ENCODE data around the gene BOLA3.
"Not testable (repeated sequence)": the region's sequence is repeated elsewhere in the genome, so short reads cannot be mapped to it uniquely, and the experiment has no call there.

Gene BOLA3

GRCh38 chr2:74147727-74148456 is at the start of gene BOLA3:
Gene BOLA3 (minus strand): TSS chr2:74147912. CDS start chr2:74147874, 38 bp downstream.
- peak within 1 kb of the TSS; percentile 87 for H3K4me3 ChIP-seq (ENCODE audit: low read depth, low read length)

- H3K4me3 ChIP-seq (ENCODE audit: low read depth, low read length), result no peak overlapping the region
Observed at GRCh38 chr2:74197049-74197448, 49.3 kb upstream of the BOLA3 start.

GRCh38 chr2:74194799-74195198 is 47.1 kb upstream of the BOLA3 start:
- no peak overlapping the region for H3K4me3 ChIP-seq (ENCODE audit: low read depth, low read length)

- no peak overlapping the region for H3K4me3 ChIP-seq (ENCODE audit: low read depth, low read length)
Observed at GRCh38 chr2:74191596-74192380, 44.1 kb upstream of the BOLA3 start.

GRCh38 chr2:74188696-74189095 is 41.0 kb upstream of the BOLA3 start:
- no peak overlapping the region for H3K4me3 ChIP-seq (ENCODE audit: low read depth, low read length)

GRCh38 chr2:74188018-74188601 is 40.4 kb upstream of the BOLA3 start:
- H3K4me3 ChIP-seq (ENCODE audit: low read depth, low read length), result no peak overlapping the region

GRCh38 chr2:74186706-74187105 is 39.0 kb upstream of the BOLA3 start:
- H3K4me3 ChIP-seq (ENCODE audit: low read depth, low read length), result not testable (repeated sequence)

GRCh38 chr2:74186038-74186437 is 38.3 kb upstream of the BOLA3 start:
- no peak overlapping the region for H3K4me3 ChIP-seq (ENCODE audit: low read depth, low read length)

GRCh38 chr2:74183878-74184277 is 36.2 kb upstream of the BOLA3 start:
- no peak overlapping the region for H3K4me3 ChIP-seq (ENCODE audit: low read depth, low read length)

GRCh38 chr2:74181739-74182138 is 34.0 kb upstream of the BOLA3 start:
- no peak overlapping the region for H3K4me3 ChIP-seq (ENCODE audit: low read depth, low read length)

GRCh38 chr2:74179063-74179865 is 31.6 kb upstream of the BOLA3 start:
- peak overlapping the region; percentile 28 for H3K4me3 ChIP-seq (ENCODE audit: low read depth, low read length)

GRCh38 chr2:74178211-74179062 is 30.7 kb upstream of the BOLA3 start, which contains the start of gene MOB1A:
Gene MOB1A (minus strand): TSS chr2:74178879. CDS start chr2:74178674, 205 bp downstream.
- H3K4me3 ChIP-seq (ENCODE audit: low read depth, low read length), result peak within 1 kb of the TSS; percentile 70

GRCh38 chr2:74177696-74178095 is 30.0 kb upstream of the BOLA3 start:
- peak overlapping the region; percentile 70 for H3K4me3 ChIP-seq (ENCODE audit: low read depth, low read length)

GRCh38 chr2:74174909-74175308 is 27.2 kb upstream of the BOLA3 start:
- H3K4me3 ChIP-seq (ENCODE audit: low read depth, low read length), result no peak overlapping the region

GRCh38 chr2:74168739-74169138 is 21.0 kb upstream of the BOLA3 start:
- no peak overlapping the region for H3K4me3 ChIP-seq (ENCODE audit: low read depth, low read length)

- H3K4me3 ChIP-seq (ENCODE audit: low read depth, low read length), result no peak overlapping the region
Observed at GRCh38 chr2:74164761-74165160, 17.0 kb upstream of the BOLA3 start.

GRCh38 chr2:74162951-74163350 is 15.2 kb upstream of the BOLA3 start:
- H3K4me3 ChIP-seq (ENCODE audit: low read depth, low read length), result no peak overlapping the region

GRCh38 chr2:74155830-74156229 is 8.1 kb upstream of the BOLA3 start:
- no peak overlapping the region for H3K4me3 ChIP-seq (ENCODE audit: low read depth, low read length)

- no peak overlapping the region for H3K4me3 ChIP-seq (ENCODE audit: low read depth, low read length)
Observed at GRCh38 chr2:74152954-74153353, 5.2 kb upstream of the BOLA3 start.

All from iPS-11a (cell line).